Measurements from ENCODE around the gene IL4I1. TPM values are rescaled to one million over a fixed set of nuclear protein-coding genes. Genes with fewer than 3 reads are reported as not detected.
A peak's percentile ranks its signal among the peaks of the same experiment; 100 is the strongest.

Gene IL4I1
- total RNA-seq, 5 donors from 2014 or later (not counting 1 experiment from before 2014, with no cell fraction given), result 2.0 to 12.4 (median 4.0) TPM

DNA sequence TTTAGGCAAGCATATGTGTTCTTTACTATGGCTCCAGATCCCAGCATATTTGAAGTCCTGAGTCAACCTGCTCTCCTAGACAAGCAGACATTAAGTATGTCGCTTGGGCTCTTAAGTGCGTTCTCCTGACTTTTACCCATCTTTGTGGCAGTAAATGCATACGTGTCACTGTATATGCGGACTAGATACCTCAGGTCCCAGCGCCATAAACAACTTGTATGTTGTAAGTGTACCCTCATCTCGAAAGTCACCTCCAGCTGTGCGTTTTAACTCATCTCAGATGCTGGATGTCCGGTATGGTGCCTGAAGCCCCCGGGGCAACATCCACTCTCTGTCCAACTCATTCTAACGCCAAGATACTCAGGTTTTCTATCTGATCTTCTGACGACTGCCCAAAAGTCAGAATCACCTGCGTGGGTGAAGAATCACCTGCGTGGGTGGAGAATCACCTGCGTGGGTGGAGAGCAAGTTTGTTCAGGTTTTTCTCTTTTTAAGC lies 44.0 kb downstream of the IL4I1 start:
- POLR2A ChIA-PET, result no interaction called here

DNA sequence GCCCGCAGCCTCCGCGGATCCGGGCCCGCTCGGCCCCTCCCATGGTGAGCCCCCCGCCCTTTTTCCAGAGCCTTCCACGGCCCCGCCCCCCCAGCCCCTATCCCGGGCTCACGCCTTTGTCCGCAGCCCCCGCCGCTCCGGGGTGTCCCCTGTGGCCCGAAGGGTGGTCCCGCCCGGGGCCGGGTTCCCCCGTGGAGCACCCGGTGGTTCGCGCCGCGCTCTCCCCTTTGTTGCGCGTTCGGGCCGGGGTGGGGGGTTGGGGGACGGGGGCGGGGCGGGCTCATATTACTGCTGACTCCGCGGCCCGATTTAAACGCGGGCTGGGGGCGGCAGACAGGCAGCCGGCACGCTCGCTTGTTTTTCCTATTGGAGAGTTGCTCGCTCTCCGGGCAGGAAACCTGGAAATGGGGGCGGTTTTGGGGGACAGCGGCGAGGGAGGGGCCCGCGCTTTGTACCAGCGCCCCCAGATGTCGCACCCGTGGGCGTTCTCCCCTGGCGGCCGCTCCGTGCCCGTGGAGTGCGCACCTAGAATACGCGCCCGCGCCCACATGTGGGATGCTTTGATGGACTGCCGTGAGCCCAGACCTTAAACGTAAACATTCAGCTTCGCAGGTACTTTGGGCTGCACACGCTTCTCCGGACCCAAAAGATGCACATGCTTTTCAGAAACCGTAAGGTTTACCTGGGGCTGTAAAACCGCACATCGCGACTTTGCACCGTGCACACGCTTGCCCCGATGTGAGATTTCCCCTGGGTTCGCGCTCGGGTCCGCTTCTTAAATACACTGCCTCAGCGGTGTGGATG lies 45.0 kb downstream of the IL4I1 start:
- WGBS (ENCODE audit: insufficient coverage), result under 1% methylated on average over 47 of the region's 78 CpGs
- H3K9me3 Mint-ChIP-seq, result peaks cover 0 to 5% (median 5%) of the 10 kb centered on the region in 3 donors
- H3K4me1 Mint-ChIP-seq, result peaks cover 32 to 44% (median 42%) of the 10 kb centered on the region in 3 donors
- peak; percentile 12 to 34 (median 25) for ATAC-seq (replicated peaks in 1 of 4)
- H3K36me3 ChIP-seq (ENCODE audit: control insufficient read depth in 2 of 2, extremely low read depth in 1 of 2, insufficient read depth in 1 of 2, low read length in 1 of 2), result peaks cover 6 to 11% of the 10 kb centered on the region in 2 donors
- H3K4me1 ChIP-seq (ENCODE audit: control insufficient read depth in 1 of 2, extremely low read depth in 1 of 2, insufficient read depth in 2 of 2, low read length in 2 of 2), result peaks cover 10 to 37% of the 10 kb centered on the region in 2 experiments
- H3K27me3 Mint-ChIP-seq, result no peaks in the 10 kb centered on the region
- POLR2A ChIA-PET, result interaction anchor here in 1 of 2 donors (0.6 kb wide), 1 partner anchor 44 kb away, joined by 3 read pairs; no protein-coding TSS in a partner anchor
- no peak overlapping the region for H3K27ac ChIP-seq (ENCODE audit: low read length)
- H3K36me3 Mint-ChIP-seq, result peaks cover 4% of the 10 kb centered on the region
- H3K9me3 ChIP-seq, result no peaks in the 10 kb centered on the region
- DNase-seq, result peak in 14 of 35 experiments; percentile 11 to 49 (median 28)
- no peaks in the 10 kb centered on the region for H3K27me3 ChIP-seq (replicated peaks in 1 of 2; ENCODE audit: control insufficient read depth in 2 of 2, extremely low read depth in 1 of 2, insufficient read depth in 2 of 2, low read length in 1 of 2)
- peak overlapping the region; percentile 79 to 80 for H3K27ac Mint-ChIP-seq
- CTCF ChIA-PET, result no interaction called here
- H3K4me3 ChIP-seq (ENCODE audit: control insufficient read depth in 1 of 2, extremely low read depth in 1 of 2, low read length in 1 of 2), result peak overlapping the region; percentile 62 to 79
- peak overlapping the region; percentile 77 to 86 (median 85) for H3K4me3 Mint-ChIP-seq

More for the DNA sequence above, 44.0 kb downstream of the IL4I1 start:
- ATAC-seq (replicated peaks in 1 of 4) (no peak), DNase-seq (no peak)
- WGBS (ENCODE audit: insufficient coverage), result 78% methylated on average over 7 of the region's 14 CpGs
- Histone ChIP-seq H3K4me1 (ENCODE audit: control insufficient read depth in 1 of 2, extremely low read depth in 1 of 2, insufficient read depth in 2 of 2, low read length in 2 of 2) (peaks cover 10 to 37% of the 10 kb centered on the region in 2 experiments), H3K36me3 (ENCODE audit: control insufficient read depth in 2 of 2, extremely low read depth in 1 of 2, insufficient read depth in 1 of 2, low read length in 1 of 2) (peaks cover 11 to 20% of the 10 kb centered on the region in 2 donors), H3K9me3 (no peaks in the 10 kb centered on the region), H3K4me3 (ENCODE audit: control insufficient read depth in 1 of 2, extremely low read depth in 1 of 2, low read length in 1 of 2) (peak overlapping the region in 1 of 2 donors; percentile 79), H3K27me3 (replicated peaks in 1 of 2; ENCODE audit: control insufficient read depth in 2 of 2, extremely low read depth in 1 of 2, insufficient read depth in 2 of 2, low read length in 1 of 2) (no peaks in the 10 kb centered on the region), H3K27ac (ENCODE audit: low read length) (no peak overlapping the region)
- Mint-ChIP-seq H3K4me1 (peaks cover 32 to 42% (median 41%) of the 10 kb centered on the region in 3 donors), H3K36me3 (peaks cover 4% of the 10 kb centered on the region), H3K9me3 (peaks cover 0 to 5% (median 5%) of the 10 kb centered on the region in 3 donors), H3K27me3 (no peaks in the 10 kb centered on the region), H3K4me3 (peak overlapping the region; percentile 77 to 86 (median 85)), H3K27ac (peak overlapping the region; percentile 79 to 80)
- CTCF ChIA-PET, result interaction anchor here in 1 of 2 donors (0.7 kb wide), 1 partner anchor 18 kb away, joined by 5 read pairs; no protein-coding TSS in a partner anchor

DNA sequence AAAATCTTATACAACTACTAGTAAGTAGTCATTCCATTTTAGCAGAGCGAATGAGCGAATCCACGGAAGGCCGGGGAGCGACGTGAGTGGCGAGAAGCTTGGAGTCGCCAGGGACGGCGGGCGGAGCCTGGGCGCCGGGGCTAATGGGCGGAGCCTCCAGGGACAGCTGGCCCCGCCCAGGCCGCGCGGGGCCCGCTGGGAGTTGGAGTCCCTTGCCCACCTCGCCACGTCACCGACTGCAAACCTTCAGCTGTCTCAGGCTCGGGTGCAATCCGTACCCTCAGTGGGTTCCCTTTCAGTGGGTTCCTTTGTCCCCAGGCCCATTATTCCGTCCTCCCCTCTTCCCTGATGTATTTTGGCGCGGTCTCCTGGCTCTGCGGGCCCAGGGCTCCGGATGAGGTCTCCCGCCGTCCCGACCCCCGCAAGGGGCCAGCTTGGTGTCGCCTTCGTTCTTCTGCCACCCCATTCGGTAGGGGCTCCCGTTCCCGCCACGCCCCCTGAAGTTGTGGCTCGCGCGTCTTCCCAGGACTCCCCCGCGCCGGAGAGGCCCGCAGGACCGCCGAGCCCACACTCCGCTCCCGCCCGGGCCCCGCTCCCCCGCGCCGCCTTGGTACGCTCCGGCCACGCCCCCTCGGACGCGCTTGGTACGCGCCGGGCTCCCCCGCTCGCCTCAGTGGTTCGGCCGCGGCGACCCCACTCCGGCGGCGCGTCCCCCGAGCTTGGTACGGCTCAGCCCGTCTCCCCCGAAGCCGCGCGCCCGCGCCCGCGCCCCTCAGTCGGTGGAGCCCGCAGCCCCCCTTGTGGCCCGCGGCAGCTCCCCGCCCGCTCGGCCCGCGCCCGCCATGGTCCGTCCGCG lies 46.0 kb downstream of the IL4I1 start, which contains the start of gene PTOV1:
TSS of gene PTOV1 (plus strand) at position 673 of the 856 bp plus-strand sequence.
- CTCF ChIA-PET, result interaction anchor here in 1 of 2 donors (0.6 to 1.1 kb wide), 5 partner anchors 15 to 857 kb away, joined by 3 to 4 read pairs (median 3); partner anchors contain the start of genes FUZ, GYS1 and RUVBL2
- Histone ChIP-seq H3K4me1 (ENCODE audit: control insufficient read depth in 1 of 2, extremely low read depth in 1 of 2, insufficient read depth in 2 of 2, low read length in 2 of 2) (peaks cover 10 to 37% of the 10 kb centered on the region in 2 experiments), H3K27ac (ENCODE audit: low read length) (peak within 1 kb of the TSS; percentile 99), H3K9me3 (no peaks in the 10 kb centered on the region), H3K4me3 (ENCODE audit: control insufficient read depth in 1 of 2, extremely low read depth in 1 of 2, low read length in 1 of 2) (peak within 1 kb of the TSS; percentile 79 to 99), H3K27me3 (replicated peaks in 1 of 2; ENCODE audit: control insufficient read depth in 2 of 2, extremely low read depth in 1 of 2, insufficient read depth in 2 of 2, low read length in 1 of 2) (no peaks in the 10 kb centered on the region), H3K36me3 (ENCODE audit: control insufficient read depth in 2 of 2, extremely low read depth in 1 of 2, insufficient read depth in 1 of 2, low read length in 1 of 2) (peaks cover 5 to 6% of the 10 kb centered on the region in 2 donors)
- DNase-seq (peak; percentile 69 to 93 (median 81)), ATAC-seq (replicated peaks in 1 of 4) (peak; percentile 86 to 91 (median 88))
- Mint-ChIP-seq H3K4me3 (peak within 1 kb of the TSS; percentile 86 to 91 (median 88)), H3K27me3 (no peaks in the 10 kb centered on the region), H3K27ac (peak within 1 kb of the TSS; percentile 91 to 96), H3K9me3 (peaks cover 0 to 5% (median 5%) of the 10 kb centered on the region in 3 donors), H3K4me1 (peaks cover 32 to 44% (median 42%) of the 10 kb centered on the region in 3 donors), H3K36me3 (peaks cover 4% of the 10 kb centered on the region)
- under 1% methylated on average over 98 of the region's 98 CpGs for WGBS (ENCODE audit: insufficient coverage)
- POLR2A ChIA-PET, result interaction anchor here (1.0 to 1.3 kb wide), 3 partner anchors 19 to 33 kb away, joined by 3 to 6 read pairs (median 4); partner anchors contain the start of gene MED25 (in 1 of the 2)

DNA sequence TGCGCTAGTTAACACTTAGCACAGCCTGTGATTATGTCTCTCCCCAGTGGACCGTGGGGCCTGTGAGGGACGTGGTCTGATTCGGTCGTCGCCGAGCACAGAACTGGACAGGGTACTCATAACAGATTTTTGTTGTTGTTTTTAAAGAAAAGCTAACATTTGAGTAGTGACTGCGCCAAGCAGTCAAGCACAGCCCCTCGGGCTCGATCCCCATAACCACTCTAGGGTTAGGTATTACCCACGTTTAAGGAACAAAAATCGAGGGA lies 46.5 kb downstream of the IL4I1 start:
- H3K9me3 Mint-ChIP-seq, result peaks cover 0 to 5% (median 5%) of the 10 kb centered on the region in 3 donors
- H3K27ac Mint-ChIP-seq, result peak overlapping the region; percentile 91 to 96
- Histone ChIP-seq H3K4me1 (ENCODE audit: control insufficient read depth in 1 of 2, extremely low read depth in 1 of 2, insufficient read depth in 2 of 2, low read length in 2 of 2) (peaks cover 10 to 37% of the 10 kb centered on the region in 2 experiments), H3K27ac (ENCODE audit: low read length) (peak overlapping the region; percentile 99), H3K9me3 (no peaks in the 10 kb centered on the region), H3K4me3 (ENCODE audit: control insufficient read depth in 1 of 2, extremely low read depth in 1 of 2, low read length in 1 of 2) (peak overlapping the region; percentile 78 to 99), H3K36me3 (ENCODE audit: control insufficient read depth in 2 of 2, extremely low read depth in 1 of 2, insufficient read depth in 1 of 2, low read length in 1 of 2) (peaks cover 2 to 5% of the 10 kb centered on the region in 2 donors), H3K27me3 (replicated peaks in 1 of 2; ENCODE audit: control insufficient read depth in 2 of 2, extremely low read depth in 1 of 2, insufficient read depth in 2 of 2, low read length in 1 of 2) (no peaks in the 10 kb centered on the region)
- H3K4me1 Mint-ChIP-seq, result peaks cover 32 to 44% (median 40%) of the 10 kb centered on the region in 3 donors
- CTCF ChIA-PET, result interaction anchor here in 1 of 2 donors (0.6 to 1.1 kb wide), 4 partner anchors 19 to 857 kb away, joined by 3 to 4 read pairs (median 4); partner anchors contain the start of genes FUZ, GYS1 and RUVBL2
- WGBS (ENCODE audit: insufficient coverage), result 68% methylated on average over 8 of the region's 12 CpGs
- DNase-seq, result no peak
- H3K27me3 Mint-ChIP-seq, result no peaks in the 10 kb centered on the region
- H3K36me3 Mint-ChIP-seq, result peaks cover 4% of the 10 kb centered on the region
- H3K4me3 Mint-ChIP-seq, result peak overlapping the region; percentile 86 to 91 (median 88)
- POLR2A ChIA-PET, result interaction anchor here (1.0 to 1.3 kb wide), 3 partner anchors 19 to 32 kb away, joined by 3 to 6 read pairs (median 4); partner anchors contain the start of gene MED25 (in 1 of the 2)
- ATAC-seq (replicated peaks in 1 of 4), result no peak

DNA sequence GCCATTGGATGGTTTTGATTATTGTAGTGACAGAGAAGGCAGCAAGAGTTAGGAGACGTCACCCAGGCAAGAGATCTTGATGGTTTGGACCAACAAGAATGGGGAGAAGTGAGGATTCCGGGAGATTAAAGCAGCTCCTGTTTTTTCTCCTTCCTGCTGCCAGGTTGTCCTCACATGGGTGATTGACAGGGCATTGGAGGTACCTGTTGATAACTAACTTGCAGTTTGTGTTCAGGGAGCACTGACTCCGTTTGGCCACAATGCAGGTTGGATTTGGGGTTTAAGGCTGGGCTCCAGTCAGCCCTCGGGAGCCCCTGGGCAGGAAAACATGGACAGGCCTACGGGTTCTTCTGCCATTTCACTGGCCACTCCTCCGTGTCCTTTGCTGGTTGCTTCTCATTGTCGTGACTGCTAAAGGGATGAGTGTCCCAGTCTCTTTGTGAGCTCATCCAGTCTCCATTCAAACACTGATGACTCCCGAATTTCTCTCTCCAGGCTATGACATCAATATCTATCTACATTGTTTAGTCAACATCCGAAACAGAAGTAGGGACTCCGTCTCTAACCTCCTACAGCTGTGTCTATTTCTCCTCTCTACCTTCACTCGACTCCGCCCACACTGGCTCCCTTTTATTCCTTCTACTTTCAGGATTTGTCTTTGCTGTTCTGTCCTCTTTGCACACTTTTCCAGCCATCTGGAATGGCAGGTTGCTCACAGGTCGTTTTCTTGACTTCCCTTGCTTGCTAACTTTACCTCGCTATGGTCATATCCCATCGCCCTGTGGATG lies 47.1 kb downstream of the IL4I1 start:
- Histone ChIP-seq H3K4me3 (ENCODE audit: control insufficient read depth in 1 of 2, extremely low read depth in 1 of 2, low read length in 1 of 2) (no peak overlapping the region), H3K9me3 (no peaks in the 10 kb centered on the region), H3K4me1 (ENCODE audit: control insufficient read depth in 1 of 2, extremely low read depth in 1 of 2, insufficient read depth in 2 of 2, low read length in 2 of 2) (peaks cover 10 to 37% of the 10 kb centered on the region in 2 experiments), H3K36me3 (ENCODE audit: control insufficient read depth in 2 of 2, extremely low read depth in 1 of 2, insufficient read depth in 1 of 2, low read length in 1 of 2) (peaks cover 0 to 5% of the 10 kb centered on the region in 2 donors), H3K27ac (ENCODE audit: low read length) (no peak overlapping the region), H3K27me3 (replicated peaks in 1 of 2; ENCODE audit: control insufficient read depth in 2 of 2, extremely low read depth in 1 of 2, insufficient read depth in 2 of 2, low read length in 1 of 2) (no peaks in the 10 kb centered on the region)
- peaks cover 32 to 44% (median 40%) of the 10 kb centered on the region in 3 donors for H3K4me1 Mint-ChIP-seq
- CTCF ChIA-PET, result no interaction called here
- peak overlapping the region; percentile 91 to 96 for H3K27ac Mint-ChIP-seq
- H3K4me3 Mint-ChIP-seq, result peak overlapping the region; percentile 86 to 91 (median 88)
- no peaks in the 10 kb centered on the region for H3K27me3 Mint-ChIP-seq
- no peak for ATAC-seq (replicated peaks in 1 of 4)
- H3K9me3 Mint-ChIP-seq, result peaks cover 0 to 5% (median 5%) of the 10 kb centered on the region in 3 donors
- POLR2A ChIA-PET, result interaction anchor here (0.6 to 1.3 kb wide), 3 partner anchors 20 to 32 kb away, joined by 3 to 6 read pairs (median 4); partner anchors contain the start of gene MED25 (in 2 of the 2)
- WGBS (ENCODE audit: insufficient coverage), result 92% methylated on average over 15 of the region's 15 CpGs
- H3K36me3 Mint-ChIP-seq, result peaks cover 4% of the 10 kb centered on the region
- no peak for DNase-seq

Measured in T-cell (primary cell).